H9 (cell line): ENCODE data around the gene HP1BP3. TPM values are rescaled to one million over a fixed set of nuclear protein-coding genes. Genes with fewer than 3 reads are reported as not detected.

Source experiments
- DNase-seq: peaks from one replicate; pipeline ENCODE4 v3.0.0-alpha.2; 2017
- H2AFZ ChIP-seq: one replicate; pipeline ENCODE4 v1.6.1; 2013; ENCODE audit warnings: mild to moderate bottlenecking, low read length, control low read depth, moderate library complexity
- H2AK5ac ChIP-seq: 2 replicates; pipeline ENCODE4 v1.6.1; 2013; ENCODE audit warnings: low read length, control low read depth, mixed read lengths; ENCODE audit not compliant: insufficient read length
- H2BK120ac ChIP-seq: one replicate; pipeline ENCODE4 v1.6.1; 2013; ENCODE audit warnings: low read depth, mild to moderate bottlenecking, low read length, control low read depth, inconsistent platforms; ENCODE audit not compliant: poor library complexity, severe bottlenecking
- H2BK12ac ChIP-seq: 2 replicates; pipeline ENCODE4 v1.6.1; 2013; ENCODE audit warnings: low read length, control low read depth, mixed read lengths, low read depth; ENCODE audit not compliant: insufficient read length
- H2BK15ac ChIP-seq: 2 replicates; pipeline ENCODE4 v1.6.1; 2013; ENCODE audit warnings: low read depth, low read length, control low read depth
- H2BK20ac ChIP-seq: one replicate; pipeline ENCODE4 v1.6.1; 2013; ENCODE audit warnings: low read depth, mild to moderate bottlenecking, low read length, control low read depth, inconsistent platforms; ENCODE audit not compliant: poor library complexity, severe bottlenecking
- H2BK5ac ChIP-seq: 2 replicates; pipeline ENCODE4 v1.6.1; 2013; ENCODE audit warnings: low read length, control low read depth, mixed read lengths; ENCODE audit not compliant: insufficient read length
- H3K14ac ChIP-seq: 2 replicates; pipeline ENCODE4 v1.6.1; 2013; ENCODE audit warnings: low read length, control low read depth; ENCODE audit not compliant: insufficient read depth
- H3K18ac ChIP-seq: 2 replicates; pipeline ENCODE4 v1.6.1; 2013; ENCODE audit warnings: low read depth, mild to moderate bottlenecking, mixed read lengths, low read length, control low read depth; ENCODE audit not compliant: insufficient read length
- H3K23ac ChIP-seq: 2 replicates; pipeline ENCODE4 v1.6.1; 2013; ENCODE audit warnings: low read length, control low read depth, mixed read lengths, low read depth; ENCODE audit not compliant: insufficient read length
- H3K23me2 ChIP-seq: 2 replicates; pipeline ENCODE4 v1.6.1; 2013; ENCODE audit warnings: low read depth, mild to moderate bottlenecking, mixed read lengths, low read length, control low read depth; ENCODE audit not compliant: insufficient read length, poor library complexity, severe bottlenecking
- H3K27ac ChIP-seq: 2 replicates; pipeline ENCODE4 v1.5.1; 2013; ENCODE audit warnings: low read length, control low read depth, mixed read lengths, low read depth; ENCODE audit not compliant: insufficient read length
- H3K27me3 ChIP-seq: 2 replicates; pipeline ENCODE4 v1.6.1; 2013; ENCODE audit warnings: low read length, control low read depth, inconsistent platforms; ENCODE audit not compliant: insufficient read depth
- H3K4ac ChIP-seq: 2 replicates; pipeline ENCODE4 v1.6.1; 2013; ENCODE audit warnings: low read depth, mild to moderate bottlenecking, control low read depth, inconsistent platforms, low read length, moderate library complexity
- H3K4me1 ChIP-seq: 2 replicates; pipeline ENCODE4 v1.6.1; 2013; ENCODE audit warnings: low read length, control low read depth, inconsistent platforms; ENCODE audit not compliant: insufficient read depth
- H3K4me2 ChIP-seq: 2 replicates; pipeline ENCODE4 v1.6.1; 2013; ENCODE audit warnings: low read length, control low read depth, mixed read lengths; ENCODE audit not compliant: insufficient read length, insufficient read depth
- H3K56ac ChIP-seq: 2 replicates; pipeline ENCODE4 v1.6.1; 2013; ENCODE audit warnings: low read depth, mild to moderate bottlenecking, mixed read lengths, low read length, control low read depth; ENCODE audit not compliant: insufficient read length
- H3K79me1 ChIP-seq: 2 replicates; pipeline ENCODE4 v1.6.1; 2013; ENCODE audit warnings: low read depth, mild to moderate bottlenecking, moderate library complexity, low read length, control low read depth, inconsistent platforms; ENCODE audit not compliant: insufficient read depth, poor library complexity, severe bottlenecking
- H3K79me2 ChIP-seq: 2 replicates; pipeline ENCODE4 v1.6.1; 2013; ENCODE audit warnings: low read length, control low read depth, inconsistent platforms; ENCODE audit not compliant: insufficient read depth
- H3K9ac ChIP-seq: 2 replicates; pipeline ENCODE4 v1.6.1; 2013; ENCODE audit warnings: low read length, control low read depth, mixed read lengths; ENCODE audit not compliant: insufficient read length; ENCODE audit errors: extremely low read depth
- H3K9me3 ChIP-seq: one replicate; pipeline ENCODE4 v1.6.1; 2013; ENCODE audit warnings: low read depth, low read length, inconsistent platforms; ENCODE audit not compliant: control insufficient read depth
- H3T11ph ChIP-seq: one replicate; pipeline ENCODE4 v1.6.1; 2013; ENCODE audit warnings: mild to moderate bottlenecking, low read length, control low read depth, inconsistent platforms
- H4K20me1 ChIP-seq: one replicate; pipeline ENCODE4 v1.6.1; 2013; ENCODE audit not compliant: control insufficient read depth, insufficient read length, insufficient read depth
- H4K5ac ChIP-seq: 2 replicates; pipeline ENCODE4 v1.6.1; 2013; ENCODE audit warnings: low read depth, mild to moderate bottlenecking, mixed read lengths, low read length, control low read depth; ENCODE audit not compliant: insufficient read length
- H4K8ac ChIP-seq: replicated peaks from 2 replicates; pipeline ENCODE4 v1.6.1; 2013; ENCODE audit warnings: low read length, control low read depth, mixed read lengths, low read depth; ENCODE audit not compliant: insufficient read length
- H4K91ac ChIP-seq: 2 replicates; pipeline ENCODE4 v1.6.1; 2013; ENCODE audit warnings: low read depth, mild to moderate bottlenecking, moderate library complexity, mixed read lengths, low read length, control low read depth; ENCODE audit not compliant: insufficient read length
- H3K27ac Mint-ChIP-seq, 3 experiments: 2 replicates in 2 of 3; 3 replicates in 1 of 3; pipeline ENCODE4 v1.8.0; 2020 to 2021; ENCODE audit warnings: mixed read lengths in 3 of 3, mild to moderate bottlenecking in 1 of 3, moderate library complexity in 1 of 3
- H3K27me3 Mint-ChIP-seq: 2 replicates; pipeline ENCODE4 v1.8.0; 2021; ENCODE audit warnings: low read depth, mild to moderate bottlenecking, moderate library complexity, mixed read lengths
- H3K36me3 Mint-ChIP-seq, 3 experiments: 2 replicates in 2 of 3; 3 replicates in 1 of 3; pipeline ENCODE4 v1.8.0; 2020 to 2021; ENCODE audit warnings: low read depth in 3 of 3, mixed read lengths in 3 of 3; ENCODE audit not compliant: insufficient read depth in 1 of 3
- H3K4me1 Mint-ChIP-seq, 2 experiments: 2 replicates each; pipeline ENCODE4 v1.8.0; 2020; ENCODE audit warnings: mixed read lengths in 2 of 2
- H3K4me3 Mint-ChIP-seq, 2 experiments: 2 replicates in 1 of 2; 3 replicates in 1 of 2; pipeline ENCODE4 v1.8.0; 2020 to 2021; ENCODE audit warnings: mild to moderate bottlenecking in 2 of 2, mixed read lengths in 2 of 2, moderate library complexity in 1 of 2
- H3K9me3 Mint-ChIP-seq, 2 experiments: 2 replicates in 1 of 2; 3 replicates in 1 of 2; pipeline ENCODE4 v1.8.0; 2020; ENCODE audit warnings: mild to moderate bottlenecking in 2 of 2, mixed read lengths in 2 of 2, moderate library complexity in 1 of 2
- CTCF ChIP-seq: fragments of 200-600 bp; sonication (generic); conservative IDR thresholded peaks from 3 replicates; pipeline ENCODE4 v1.8.0; 2021; ENCODE audit warnings: antibody characterized with exemption, mild to moderate bottlenecking
- WGBS: extraction: QIAGEN DNeasy Blood & Tissue Kit; methylation state at CpG from one replicate; pipeline ENCODE4 v1.1.7; 2013; ENCODE audit warnings: missing lambda C conversion rate, low lambda C conversion rate, mixed read lengths; ENCODE audit not compliant: insufficient read length; ENCODE audit errors: extremely low coverage; 5-methylcytosine and 5-hydroxymethylcytosine counted together
- total RNA-seq: library from RNA; stranded (reverse); gene quantifications from 2 replicates; pipeline ENCODE4 v1.2.1, GENCODE V29; 2021

HP1BP3 gene
- total RNA-seq, 1 experiment from 2014 or later: 127 TPM

GRCh38 chr1:20793236-20793635 lies 6.1 kb upstream of the HP1BP3 start:
- Mint-ChIP-seq H3K27me3 (peaks cover 2% of the 10 kb centered on the region; the same call in 1 of the 2 replicates), H3K36me3 (no peaks in the 10 kb centered on the region), H3K4me1 (peaks cover 2% of the 10 kb centered on the region in 2 experiments), H3K4me3 (no peak overlapping the region), H3K9me3 (no peaks in the 10 kb centered on the region; a peak in 1 of 5 replicates), H3K27ac (no peak overlapping the region)
- H3K27ac ChIP-seq: no peak overlapping the region
- H3K79me2 ChIP-seq: no peaks in the 10 kb centered on the region; the same call in 1 of the 2 replicates
- no peak overlapping the region for H3K56ac ChIP-seq
- H2BK5ac ChIP-seq: no peak overlapping the region
- H2BK20ac ChIP-seq: no peak overlapping the region
- no peaks in the 10 kb centered on the region for H3K4me1 ChIP-seq
- no peak overlapping the region for H2BK15ac ChIP-seq
- H3K27me3 ChIP-seq: no peaks in the 10 kb centered on the region
- H3K18ac ChIP-seq: no peak overlapping the region
- H2AFZ ChIP-seq: no peak overlapping the region
- no peak for TF ChIP-seq CTCF
- H4K20me1 ChIP-seq: no peaks in the 10 kb centered on the region
- H3K79me1 ChIP-seq: no peaks in the 10 kb centered on the region
- no peak overlapping the region for H4K5ac ChIP-seq
- no peak overlapping the region for H3K14ac ChIP-seq
- no peak overlapping the region for H2AK5ac ChIP-seq
- H3T11ph ChIP-seq: no peak overlapping the region
- H3K23ac ChIP-seq: no peak overlapping the region
- no peak overlapping the region for H2BK120ac ChIP-seq
- H2BK12ac ChIP-seq: no peak overlapping the region
- no peak overlapping the region for H3K4me2 ChIP-seq
- H3K9ac ChIP-seq: no peak overlapping the region
- WGBS: no CpG with 5 or more reads among the region's 4 CpGs
- no peaks in the 10 kb centered on the region for H3K23me2 ChIP-seq
- DNase-seq: no peak
- no peaks in the 10 kb centered on the region for H3K9me3 ChIP-seq
- H4K91ac ChIP-seq: no peak overlapping the region
- no peak overlapping the region for H3K4ac ChIP-seq
- H4K8ac ChIP-seq: no peak overlapping the region
